Transverse colon (tissue), 4 donors: ENCODE results near the gene ANK3. TPM values are rescaled to one million over a fixed set of nuclear protein-coding genes. Genes with fewer than 3 reads are reported as not detected.

Experiments used
- DNase-seq: peaks from one replicate; pipeline ENCODE4 v3.0.0-alpha.2; 2019
- H3K27ac ChIP-seq, 4 donors: fragments of 200-600 bp; sonication (generic); 2 replicates each; pipeline ENCODE4 v1.5.1; 2016 to 2018; ENCODE audit warnings: inconsistent platforms in 4 of 4
- H3K27me3 ChIP-seq: fragments of 200-600 bp; sonication (generic); 2 replicates; pipeline ENCODE4 v1.5.1; 2017; ENCODE audit warnings: inconsistent platforms
- H3K36me3 ChIP-seq, 4 donors: fragments of 200-600 bp; sonication (generic); 2 replicates each; pipeline ENCODE4 v1.5.1; 2017 to 2019; ENCODE audit warnings: inconsistent platforms in 4 of 4
- H3K4me1 ChIP-seq, 4 donors: fragments of 200-600 bp; sonication (generic); 2 replicates each; pipeline ENCODE4 v1.5.1; 2017 to 2020; ENCODE audit warnings: inconsistent platforms in 4 of 4
- H3K4me3 ChIP-seq, 4 donors: fragments of 200-600 bp; sonication (generic); 1 replicate in 1 of 4; 2 replicates in 3 of 4; pipeline versions ENCODE4 v1.5.1 to v1.6.1; 2017 to 2019; ENCODE audit warnings: inconsistent platforms in 4 of 4
- H3K9me3 ChIP-seq, 2 donors: fragments of 200-600 bp; sonication (generic); 2 replicates each; pipeline ENCODE4 v1.5.1; 2017 to 2019; ENCODE audit warnings: inconsistent platforms in 2 of 2
- EP300 ChIP-seq: sonication (generic); formaldehyde crosslinking; IDR thresholded peaks from one replicate; pipeline ENCODE4 v1.6.1; 2017; ENCODE audit warnings: antibody characterized with exemption, low read depth
- POLR2A ChIP-seq: fragments of 450-650 bp; IDR thresholded peaks from one replicate; pipeline ENCODE4 v1.6.1; 2016; ENCODE audit warnings: antibody characterized with exemption, mild to moderate bottlenecking, moderate library complexity
- POLR2AphosphoS5 ChIP-seq, 3 donors: sonication (generic); formaldehyde crosslinking; IDR thresholded peaks; one replicate each; pipeline ENCODE4 v1.6.1; 2016; ENCODE audit warnings: antibody characterized with exemption in 3 of 3
- WGBS, 2 donors: methylation state at CpG; one replicate each; pipeline ENCODE4 v1.1.5; 2018; ENCODE audit warnings: low coverage in 1 of 2; 5-methylcytosine and 5-hydroxymethylcytosine counted together
- in situ Hi-C, 4 donors: fragments of 200-750 bp; cut with MboI; loops; one replicate each; pipeline versions ENCODE4 v1.15.0 to v1.15.1; 2017; ENCODE audit warnings: low sequenced_read_pairs in 3 of 4, low pct_ligation_motif_present in 1 of 4, low pct_unique_long_range_greater_than_20kb in 1 of 4
- intact Hi-C: fragments of 100-400 bp; cut with DNase I; formaldehyde crosslinking; loops from one replicate; pipeline ENCODE4 v1.15.1; 2023; ENCODE audit warnings: low total_unique reads
- total RNA-seq, 4 donors: library from RNA; depleted of rRNA; stranded (reverse); fragments of >200 nt; gene quantifications; one replicate each; pipeline ENCODE4 v1.1.0, GENCODE V29; 2016
- TF ChIP-seq, protein P1 (sequence below), 5 experiments: fragments of 200-600 bp in 3 of 5; fragments of 450-650 bp in 2 of 5; sonication (generic) in 3 of 5; IDR thresholded peaks; 1 replicate in 2 of 5; 2 replicates in 3 of 5; pipeline ENCODE4 v1.5.1; 2016 to 2017; ENCODE audit warnings: antibody characterized with exemption in 5 of 5, inconsistent platforms in 3 of 5, mild to moderate bottlenecking in 2 of 5, moderate library complexity in 1 of 5

Gene ANK3
- total RNA-seq, 4 donors from 2014 or later, result 41.2 to 230 (median 172) TPM

DNA sequence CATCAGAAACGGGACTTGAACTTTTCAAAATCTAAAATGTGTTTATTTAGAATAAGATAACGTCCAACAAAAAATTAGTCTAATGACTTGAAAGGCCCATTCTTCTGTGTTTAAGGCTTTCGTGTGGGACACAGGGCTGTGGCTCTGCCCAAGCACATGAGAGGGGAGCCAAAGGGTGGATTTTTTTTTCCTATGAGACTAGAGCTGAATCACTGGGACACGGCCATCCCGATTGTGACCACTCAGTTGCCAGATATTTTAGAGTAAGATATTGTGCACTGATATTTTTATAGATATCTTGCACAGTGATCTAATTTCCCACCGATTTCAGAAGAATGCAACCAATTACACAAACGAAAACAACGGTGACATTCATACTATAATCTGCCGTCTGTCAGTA, 99.9 kb downstream of the ANK3 start:
- in situ Hi-C loops (no loop called here), intact Hi-C loops (no loop called here)
- H3K27ac ChIP-seq, result no peak overlapping the region
- H3K4me3 ChIP-seq, result no peak overlapping the region
- no peaks in the 10 kb centered on the region for H3K9me3 ChIP-seq
- H3K4me1 ChIP-seq, result no peaks in the 10 kb centered on the region
- TF ChIP-seq POLR2A (no peak), POLR2AphosphoS5 (IDR thresholded peaks at IDR 0.05) (no peak), EP300 (no peak)
- TF ChIP-seq, protein P1, sequence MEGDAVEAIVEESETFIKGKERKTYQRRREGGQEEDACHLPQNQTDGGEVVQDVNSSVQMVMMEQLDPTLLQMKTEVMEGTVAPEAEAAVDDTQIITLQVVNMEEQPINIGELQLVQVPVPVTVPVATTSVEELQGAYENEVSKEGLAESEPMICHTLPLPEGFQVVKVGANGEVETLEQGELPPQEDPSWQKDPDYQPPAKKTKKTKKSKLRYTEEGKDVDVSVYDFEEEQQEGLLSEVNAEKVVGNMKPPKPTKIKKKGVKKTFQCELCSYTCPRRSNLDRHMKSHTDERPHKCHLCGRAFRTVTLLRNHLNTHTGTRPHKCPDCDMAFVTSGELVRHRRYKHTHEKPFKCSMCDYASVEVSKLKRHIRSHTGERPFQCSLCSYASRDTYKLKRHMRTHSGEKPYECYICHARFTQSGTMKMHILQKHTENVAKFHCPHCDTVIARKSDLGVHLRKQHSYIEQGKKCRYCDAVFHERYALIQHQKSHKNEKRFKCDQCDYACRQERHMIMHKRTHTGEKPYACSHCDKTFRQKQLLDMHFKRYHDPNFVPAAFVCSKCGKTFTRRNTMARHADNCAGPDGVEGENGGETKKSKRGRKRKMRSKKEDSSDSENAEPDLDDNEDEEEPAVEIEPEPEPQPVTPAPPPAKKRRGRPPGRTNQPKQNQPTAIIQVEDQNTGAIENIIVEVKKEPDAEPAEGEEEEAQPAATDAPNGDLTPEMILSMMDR (IDR thresholded peaks at IDR 0.05), result no peak
- WGBS, 2 donors, result 90 to 94% methylated on average over 9 of the region's 9 CpGs
- no peaks in the 10 kb centered on the region for H3K36me3 ChIP-seq
- H3K27me3 ChIP-seq, result no peaks in the 10 kb centered on the region
- no peak for DNase-seq

DNA sequence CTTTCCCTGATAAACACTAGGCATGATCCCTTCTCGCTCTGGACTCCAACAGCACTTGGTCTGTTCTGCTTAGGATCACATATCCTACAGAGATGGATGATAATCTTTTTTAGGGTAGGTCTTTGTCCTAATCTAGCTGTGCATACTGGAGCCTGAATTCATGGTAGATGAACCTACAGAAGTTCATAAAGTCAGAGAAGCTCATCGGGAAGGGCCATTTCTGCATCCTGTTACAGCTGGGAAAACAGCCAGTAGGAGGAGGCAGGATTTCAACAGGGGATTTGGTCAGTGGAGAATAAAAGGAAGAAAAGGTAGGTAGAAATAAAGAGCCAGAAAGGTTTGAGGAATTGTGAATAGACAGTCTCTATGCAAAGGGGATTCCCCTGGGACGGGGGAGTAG, 101.4 kb downstream of the ANK3 start:
- intact Hi-C loops, result no loop called here
- TF ChIP-seq POLR2AphosphoS5 (IDR thresholded peaks at IDR 0.05) (no peak), EP300 (no peak), POLR2A (no peak)
- TF ChIP-seq, protein P1 (IDR thresholded peaks at IDR 0.05), result no peak
- WGBS, 2 donors, result 84 to 85% methylated on average over 3 of the region's 3 CpGs

DNA sequence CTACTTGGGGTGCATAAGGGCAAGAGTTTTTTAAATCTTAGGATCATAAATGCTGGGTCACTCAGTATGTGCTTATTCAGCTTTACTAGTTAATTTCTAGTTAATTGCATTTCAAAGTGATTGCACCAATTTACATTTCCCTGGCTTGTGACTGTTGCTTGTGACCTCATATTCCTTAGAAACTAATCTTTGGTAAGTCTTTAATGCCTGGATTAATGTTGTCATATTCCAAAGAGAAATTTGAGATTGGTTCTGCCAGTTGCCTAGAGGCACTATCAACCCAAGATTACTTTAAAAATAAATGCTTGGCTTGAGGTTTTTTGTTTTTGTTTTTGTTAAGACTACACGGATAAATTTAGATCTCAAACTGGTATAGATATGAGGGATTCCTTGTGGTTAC, 103.1 kb downstream of the ANK3 start:
- intact Hi-C loops (no loop called here), in situ Hi-C loops (no loop called here)
- no peaks in the 10 kb centered on the region for H3K36me3 ChIP-seq
- 66 to 80% methylated on average over 1 of the region's 1 CpG for WGBS, 2 donors
- H3K27me3 ChIP-seq, result no peaks in the 10 kb centered on the region
- no peak overlapping the region for H3K27ac ChIP-seq
- no peak overlapping the region for H3K4me3 ChIP-seq
- TF ChIP-seq, protein P1 (IDR thresholded peaks at IDR 0.05), result no peak
- TF ChIP-seq POLR2AphosphoS5 (IDR thresholded peaks at IDR 0.05) (no peak), POLR2A (no peak)
- no peaks in the 10 kb centered on the region for H3K4me1 ChIP-seq
- no peaks in the 10 kb centered on the region for H3K9me3 ChIP-seq
- no peak for DNase-seq

More for the DNA sequence above, 101.4 kb downstream of the ANK3 start:
- DNase-seq, result no peak
- H3K27me3 ChIP-seq, result no peaks in the 10 kb centered on the region
- H3K4me3 ChIP-seq, result no peak overlapping the region
- H3K36me3 ChIP-seq, result no peaks in the 10 kb centered on the region
- H3K9me3 ChIP-seq, result no peaks in the 10 kb centered on the region
- no peaks in the 10 kb centered on the region for H3K4me1 ChIP-seq
- H3K27ac ChIP-seq, result no peak overlapping the region
- in situ Hi-C loops, result no loop called here

DNA sequence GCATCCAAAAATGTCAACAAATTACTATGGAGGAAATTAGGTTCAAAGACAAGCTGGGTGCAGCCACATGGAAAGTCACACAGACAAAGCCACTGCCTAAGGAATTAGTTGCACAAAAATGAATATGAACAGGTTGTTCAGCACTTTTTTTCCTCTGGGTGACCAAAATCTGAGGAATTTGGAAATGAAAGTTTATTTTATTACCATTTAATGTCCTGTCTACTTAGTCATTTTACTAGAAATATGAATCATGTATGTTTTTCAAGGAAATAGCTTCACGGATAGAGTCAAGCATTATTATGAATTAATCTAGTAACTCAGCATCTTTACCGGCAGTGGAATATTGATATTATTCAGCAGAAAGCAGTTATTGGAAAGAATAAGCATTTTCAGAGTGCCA, 106.3 kb downstream of the ANK3 start:
- intact Hi-C loops, result no loop called here
- no peak for DNase-seq
- no peak overlapping the region for H3K4me3 ChIP-seq
- TF ChIP-seq, protein P1 (IDR thresholded peaks at IDR 0.05), result no peak
- TF ChIP-seq EP300, result no peak
- no peak for TF ChIP-seq POLR2AphosphoS5 (IDR thresholded peaks at IDR 0.05)
- TF ChIP-seq POLR2A, result no peak
- no peaks in the 10 kb centered on the region for H3K4me1 ChIP-seq
- no peaks in the 10 kb centered on the region for H3K27me3 ChIP-seq
- WGBS, 2 donors, result 69 to 78% methylated on average over 2 of the region's 2 CpGs
- no peaks in the 10 kb centered on the region for H3K36me3 ChIP-seq
- no peak overlapping the region for H3K27ac ChIP-seq
- no peaks in the 10 kb centered on the region for H3K9me3 ChIP-seq
- in situ Hi-C loops, result no loop called here
